Nephron (organoid): Measurements from ENCODE around the gene ASB1.

Experiments
- H3K27ac Mint-ChIP-seq, 3 experiments: 2 replicates each; pipeline ENCODE4 v1.8.0; 2020; ENCODE audit warnings: mixed read lengths in 3 of 3, mild to moderate bottlenecking in 2 of 3, moderate library complexity in 1 of 3
- H3K27me3 Mint-ChIP-seq: 2 replicates; pipeline ENCODE4 v1.8.0; 2021; ENCODE audit warnings: low read depth, mild to moderate bottlenecking, moderate library complexity, mixed read lengths
- H3K36me3 Mint-ChIP-seq: 2 replicates; pipeline ENCODE4 v1.8.0; 2020; ENCODE audit warnings: low read depth, mixed read lengths
- H3K4me1 Mint-ChIP-seq: 2 replicates; pipeline ENCODE4 v1.8.0; 2020; ENCODE audit warnings: mixed read lengths
- H3K4me3 Mint-ChIP-seq, 3 experiments: 2 replicates each; pipeline ENCODE4 v1.8.0; 2020; ENCODE audit warnings: mild to moderate bottlenecking in 3 of 3, mixed read lengths in 3 of 3, moderate library complexity in 2 of 3
- H3K9me3 Mint-ChIP-seq: 2 replicates; pipeline ENCODE4 v1.8.0; 2020; ENCODE audit warnings: mixed read lengths
- CTCF ChIP-seq, 3 experiments: fragments of 200-600 bp; sonication (generic); IDR thresholded peaks; one replicate each; pipeline ENCODE4 v1.5.0; 2021; ENCODE audit warnings: antibody characterized with exemption in 3 of 3; ENCODE audit not compliant: unreplicated experiment in 3 of 3

The ASB1 gene

GRCh38 chr2:238422940-238423339 is 3.8 kb upstream of the ASB1 start:
- Mint-ChIP-seq H3K9me3 (peaks cover 1% of the 10 kb centered on the region), H3K4me3 (no peak overlapping the region), H3K36me3 (peaks cover 5% of the 10 kb centered on the region), H3K4me1 (peaks cover 68% of the 10 kb centered on the region), H3K27me3 (no peaks in the 10 kb centered on the region), H3K27ac (peak overlapping the region in 1 of 3 experiments; percentile 42)
- TF ChIP-seq CTCF (IDR thresholded peaks at IDR 0.05; ENCODE audit: unreplicated experiment in 3 of 3): no peak

GRCh38 chr2:238423561-238424312 is 3.0 kb upstream of the ASB1 start:
- Mint-ChIP-seq H3K27ac (peak overlapping the region; percentile 89 to 95 (median 94)), H3K27me3 (no peaks in the 10 kb centered on the region), H3K4me3 (peak overlapping the region in 2 of 3 experiments; percentile 58 to 88), H3K9me3 (peaks cover 2% of the 10 kb centered on the region), H3K36me3 (peaks cover 10% of the 10 kb centered on the region), H3K4me1 (peaks cover 63% of the 10 kb centered on the region)
- no peak for TF ChIP-seq CTCF (IDR thresholded peaks at IDR 0.05; ENCODE audit: unreplicated experiment in 3 of 3)

- Mint-ChIP-seq H3K4me1 (peaks cover 57% of the 10 kb centered on the region), H3K36me3 (peaks cover 15% of the 10 kb centered on the region), H3K27ac (peak overlapping the region; percentile 89 to 95 (median 94)), H3K27me3 (no peaks in the 10 kb centered on the region), H3K9me3 (peaks cover 2% of the 10 kb centered on the region), H3K4me3 (peak overlapping the region; percentile 68 to 88 (median 81))
- no peak for TF ChIP-seq CTCF (IDR thresholded peaks at IDR 0.05; ENCODE audit: unreplicated experiment in 3 of 3)
Observed at GRCh38 chr2:238424313-238424700, 2.4 kb upstream of the ASB1 start.

- H3K27ac Mint-ChIP-seq: peak overlapping the region; percentile 55 to 100 (median 81)
- peaks cover 51% of the 10 kb centered on the region for H3K4me1 Mint-ChIP-seq
- peak overlapping the region; percentile 90 to 99 (median 94) for H3K4me3 Mint-ChIP-seq
- no peak for TF ChIP-seq CTCF (IDR thresholded peaks at IDR 0.05; ENCODE audit: unreplicated experiment in 3 of 3)
- H3K27me3 Mint-ChIP-seq: no peaks in the 10 kb centered on the region
- peaks cover 25% of the 10 kb centered on the region for H3K36me3 Mint-ChIP-seq
- H3K9me3 Mint-ChIP-seq: peaks cover 11% of the 10 kb centered on the region
Observed at GRCh38 chr2:238425505-238425978, 1.2 kb upstream of the ASB1 start.

- H3K9me3 Mint-ChIP-seq: peaks cover 12% of the 10 kb centered on the region
- TF ChIP-seq CTCF (IDR thresholded peaks at IDR 0.05; ENCODE audit: unreplicated experiment in 3 of 3): no peak
- H3K4me3 Mint-ChIP-seq: peak overlapping the region; percentile 90 to 99 (median 94)
- no peaks in the 10 kb centered on the region for H3K27me3 Mint-ChIP-seq
- peak overlapping the region; percentile 99 to 100 (median 100) for H3K27ac Mint-ChIP-seq
- H3K36me3 Mint-ChIP-seq: peaks cover 31% of the 10 kb centered on the region
- peaks cover 48% of the 10 kb centered on the region for H3K4me1 Mint-ChIP-seq
Observed at GRCh38 chr2:238425979-238426567, 654 bp upstream of the ASB1 start.
